ENCODE measurements around the gene NCKAP5.
"Not testable (repeated sequence)": the region's sequence is repeated elsewhere in the genome, so short reads cannot be mapped to it uniquely, and the experiment has no call there.

DNA sequence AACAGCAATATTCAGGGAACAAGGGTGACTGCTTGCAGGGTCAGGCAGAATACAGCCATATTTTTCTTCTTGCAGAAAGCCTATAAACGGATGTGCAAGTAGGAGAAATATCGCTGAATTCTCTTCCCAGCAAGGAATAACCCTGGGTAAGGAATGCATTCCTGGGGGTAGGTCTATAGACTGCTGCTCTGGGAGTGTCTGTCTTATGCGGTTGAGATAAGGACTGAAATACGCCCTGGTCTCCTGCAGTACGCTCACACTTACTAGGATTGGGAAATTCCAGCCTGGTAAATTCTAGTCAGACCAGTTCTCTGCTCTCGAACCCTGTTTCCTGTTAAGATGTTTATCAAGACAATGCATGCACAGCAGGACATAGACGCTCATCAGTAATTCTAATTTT lies 361.6 kb downstream of the NCKAP5 start:
- not testable (repeated sequence) for TF ChIP-seq EP300 (IDR thresholded peaks at IDR 0.05)
- TF ChIP-seq, protein P1, sequence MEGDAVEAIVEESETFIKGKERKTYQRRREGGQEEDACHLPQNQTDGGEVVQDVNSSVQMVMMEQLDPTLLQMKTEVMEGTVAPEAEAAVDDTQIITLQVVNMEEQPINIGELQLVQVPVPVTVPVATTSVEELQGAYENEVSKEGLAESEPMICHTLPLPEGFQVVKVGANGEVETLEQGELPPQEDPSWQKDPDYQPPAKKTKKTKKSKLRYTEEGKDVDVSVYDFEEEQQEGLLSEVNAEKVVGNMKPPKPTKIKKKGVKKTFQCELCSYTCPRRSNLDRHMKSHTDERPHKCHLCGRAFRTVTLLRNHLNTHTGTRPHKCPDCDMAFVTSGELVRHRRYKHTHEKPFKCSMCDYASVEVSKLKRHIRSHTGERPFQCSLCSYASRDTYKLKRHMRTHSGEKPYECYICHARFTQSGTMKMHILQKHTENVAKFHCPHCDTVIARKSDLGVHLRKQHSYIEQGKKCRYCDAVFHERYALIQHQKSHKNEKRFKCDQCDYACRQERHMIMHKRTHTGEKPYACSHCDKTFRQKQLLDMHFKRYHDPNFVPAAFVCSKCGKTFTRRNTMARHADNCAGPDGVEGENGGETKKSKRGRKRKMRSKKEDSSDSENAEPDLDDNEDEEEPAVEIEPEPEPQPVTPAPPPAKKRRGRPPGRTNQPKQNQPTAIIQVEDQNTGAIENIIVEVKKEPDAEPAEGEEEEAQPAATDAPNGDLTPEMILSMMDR (IDR thresholded peaks at IDR 0.05): not testable (repeated sequence)
